HEK293T (cell line): ENCODE data around the gene COX10.

Experiments
- ARNT ChIP-seq: fragments of 450-650 bp; IDR thresholded peaks from 2 replicates; pipeline ENCODE4 v1.6.1; 2017; ENCODE audit warnings: mild to moderate bottlenecking
- FOXK2 ChIP-seq: fragments of 450-650 bp; IDR thresholded peaks from 2 replicates; pipeline ENCODE4 v1.6.1; 2016; ENCODE audit warnings: mild to moderate bottlenecking
- FOXM1 ChIP-seq: fragments of 450-650 bp; IDR thresholded peaks from 2 replicates; pipeline ENCODE4 v1.6.1; 2017; ENCODE audit warnings: mild to moderate bottlenecking, borderline replicate concordance
- LEF1 ChIP-seq: fragments of 450-650 bp; IDR thresholded peaks from 2 replicates; pipeline ENCODE4 v1.6.1; 2017; ENCODE audit warnings: mild to moderate bottlenecking, borderline replicate concordance
- SP1 ChIP-seq: fragments of 450-650 bp; IDR thresholded peaks from 2 replicates; pipeline ENCODE4 v1.6.1; 2017
- TARDBP ChIP-seq: fragments of 450-650 bp; IDR thresholded peaks from 2 replicates; pipeline ENCODE4 v1.6.1; 2016

DNA sequence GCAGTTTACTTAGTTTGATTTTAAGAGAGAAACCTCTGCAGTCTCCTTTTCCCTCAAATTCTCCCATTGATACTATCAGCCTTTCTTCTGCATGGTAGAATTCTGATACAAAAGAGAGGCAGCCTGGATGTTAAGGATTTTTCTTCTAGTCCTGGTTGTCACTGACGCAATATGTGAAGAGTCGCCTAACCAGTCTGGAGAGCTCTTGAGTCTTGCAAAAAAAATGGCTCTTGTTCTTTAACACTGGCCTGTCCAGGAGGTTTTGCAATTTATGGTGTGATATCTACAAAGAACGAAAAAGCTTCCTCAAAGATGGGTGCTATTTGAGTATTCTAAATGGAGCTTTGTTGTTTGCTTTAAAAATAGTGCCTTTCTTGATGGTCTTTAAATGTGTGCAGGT lies 28.9 kb downstream of the COX10 start:
- TF ChIP-seq SP1, result no peak
- TF ChIP-seq FOXM1, result no peak
- TF ChIP-seq LEF1, result no peak
- no peak for TF ChIP-seq ARNT
- no peak for TF ChIP-seq TARDBP
- TF ChIP-seq FOXK2, result no peak
